Raji (cell line): ENCODE results near the gene KCNF1.

Experiments used
- POLR2A ChIP-seq: IDR thresholded peaks from 2 replicates; pipeline ENCODE4 v1.6.1; 2011; ENCODE audit warnings: low read depth, low read length, control low read depth; ENCODE audit not compliant: insufficient read depth

KCNF1 gene

GRCh38 chr2:10954856-10955818, 43.4 kb downstream of the KCNF1 start:
- TF ChIP-seq POLR2A = no peak

GRCh38 chr2:10956006-10956790, 44.5 kb downstream of the KCNF1 start:
- TF ChIP-seq POLR2A = no peak

GRCh38 chr2:10957391-10957790, 45.7 kb downstream of the KCNF1 start:
- TF ChIP-seq POLR2A = no peak

- no peak for TF ChIP-seq POLR2A
Measured at GRCh38 chr2:10960606-10961489, 49.1 kb downstream of the KCNF1 start.

GRCh38 chr2:10961490-10961875, 49.7 kb downstream of the KCNF1 start:
- no peak for TF ChIP-seq POLR2A

- TF ChIP-seq POLR2A = no peak
Measured at GRCh38 chr2:10962004-10962403, 50.3 kb downstream of the KCNF1 start.

GRCh38 chr2:10963155-10963554, 51.4 kb downstream of the KCNF1 start:
- no peak for TF ChIP-seq POLR2A
